Measurements from ENCODE around the gene AMPH.

The AMPH gene

GRCh38 chr7:38432080-38432479 lies 199.1 kb downstream of the AMPH start:
- no CpG with 5 or more reads among the region's 1 CpG for WGBS, 2 experiments (ENCODE audit: insufficient coverage in 2 of 2)
- no peaks in the 10 kb centered on the region for H3K4me1 ChIP-seq (ENCODE audit: control insufficient read depth, insufficient read depth, low read length, poor library complexity, severe bottlenecking)
- H3K27ac ChIP-seq (ENCODE audit: low read depth, low read length, severe bottlenecking), result no peak overlapping the region
- H3K4me3 ChIP-seq (ENCODE audit: extremely low read depth, insufficient read depth, low read length, poor library complexity, severe bottlenecking), result no peak overlapping the region
- no peaks in the 10 kb centered on the region for H3K36me3 ChIP-seq (ENCODE audit: control insufficient read depth, insufficient read depth, low read length)
- H3K9me3 ChIP-seq (ENCODE audit: control insufficient read depth, low read length), result no peaks in the 10 kb centered on the region

GRCh38 chr7:38429057-38429456 lies 202.1 kb downstream of the AMPH start:
- WGBS, 2 experiments (ENCODE audit: insufficient coverage in 2 of 2), result 92 to 96% methylated on average over 5 to 7 of the region's 7 CpGs
- Histone ChIP-seq H3K4me1 (ENCODE audit: control insufficient read depth, insufficient read depth, low read length, poor library complexity, severe bottlenecking) (no peaks in the 10 kb centered on the region), H3K4me3 (ENCODE audit: extremely low read depth, insufficient read depth, low read length, poor library complexity, severe bottlenecking) (no peak overlapping the region), H3K27ac (ENCODE audit: low read depth, low read length, severe bottlenecking) (no peak overlapping the region), H3K9me3 (ENCODE audit: control insufficient read depth, low read length) (no peaks in the 10 kb centered on the region), H3K36me3 (ENCODE audit: control insufficient read depth, insufficient read depth, low read length) (no peaks in the 10 kb centered on the region)

GRCh38 chr7:38428041-38428440 lies 203.1 kb downstream of the AMPH start:
- Histone ChIP-seq H3K9me3 (ENCODE audit: control insufficient read depth, low read length) (no peaks in the 10 kb centered on the region), H3K4me1 (ENCODE audit: control insufficient read depth, insufficient read depth, low read length, poor library complexity, severe bottlenecking) (no peaks in the 10 kb centered on the region), H3K36me3 (ENCODE audit: control insufficient read depth, insufficient read depth, low read length) (no peaks in the 10 kb centered on the region), H3K4me3 (ENCODE audit: extremely low read depth, insufficient read depth, low read length, poor library complexity, severe bottlenecking) (no peak overlapping the region), H3K27ac (ENCODE audit: low read depth, low read length, severe bottlenecking) (no peak overlapping the region)
- WGBS, 2 experiments (ENCODE audit: insufficient coverage in 2 of 2), result 86 to 92% methylated on average over 1 of the region's 1 CpG

DNA sequence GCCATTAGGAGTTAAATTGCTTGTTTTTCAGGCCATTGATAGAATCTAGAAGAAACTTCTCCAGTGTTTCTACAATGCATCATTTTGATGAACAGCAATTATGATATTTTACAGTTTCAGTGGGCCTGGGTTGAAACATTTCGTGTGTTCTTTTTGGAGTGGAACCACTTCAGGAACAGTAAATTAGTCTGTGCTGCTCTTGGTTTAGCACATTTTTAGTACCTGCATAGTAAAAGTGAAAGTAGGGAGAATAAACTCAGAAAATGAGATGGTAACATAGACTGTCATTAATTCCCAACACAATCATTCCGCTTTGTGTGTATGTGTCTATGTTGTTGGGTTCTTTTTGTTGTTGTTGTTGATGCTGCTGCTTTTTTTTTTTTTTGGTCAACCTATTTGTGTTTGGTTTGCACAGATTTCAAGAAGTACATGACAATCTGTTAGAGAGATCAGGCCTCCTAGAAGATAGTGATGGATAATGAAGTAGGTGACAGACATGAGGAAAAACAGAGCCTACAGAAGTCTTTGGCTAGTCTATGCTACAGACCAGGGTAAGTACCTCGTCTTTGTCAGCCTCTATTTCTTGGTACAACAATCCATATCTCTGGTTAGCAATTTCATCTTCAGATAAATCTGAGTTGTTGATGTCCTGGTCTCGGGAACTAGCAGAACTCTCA lies 203.8 kb downstream of the AMPH start:
- no peaks in the 10 kb centered on the region for H3K36me3 ChIP-seq (ENCODE audit: control insufficient read depth, insufficient read depth, low read length)
- no peaks in the 10 kb centered on the region for H3K9me3 ChIP-seq (ENCODE audit: control insufficient read depth, low read length)
- WGBS, 2 experiments (ENCODE audit: insufficient coverage in 2 of 2), result 80 to 86% methylated on average over 2 of the region's 4 CpGs
- no peak overlapping the region for H3K27ac ChIP-seq (ENCODE audit: low read depth, low read length, severe bottlenecking)
- H3K4me3 ChIP-seq (ENCODE audit: extremely low read depth, insufficient read depth, low read length, poor library complexity, severe bottlenecking), result no peak overlapping the region
- no peaks in the 10 kb centered on the region for H3K4me1 ChIP-seq (ENCODE audit: control insufficient read depth, insufficient read depth, low read length, poor library complexity, severe bottlenecking)

DNA sequence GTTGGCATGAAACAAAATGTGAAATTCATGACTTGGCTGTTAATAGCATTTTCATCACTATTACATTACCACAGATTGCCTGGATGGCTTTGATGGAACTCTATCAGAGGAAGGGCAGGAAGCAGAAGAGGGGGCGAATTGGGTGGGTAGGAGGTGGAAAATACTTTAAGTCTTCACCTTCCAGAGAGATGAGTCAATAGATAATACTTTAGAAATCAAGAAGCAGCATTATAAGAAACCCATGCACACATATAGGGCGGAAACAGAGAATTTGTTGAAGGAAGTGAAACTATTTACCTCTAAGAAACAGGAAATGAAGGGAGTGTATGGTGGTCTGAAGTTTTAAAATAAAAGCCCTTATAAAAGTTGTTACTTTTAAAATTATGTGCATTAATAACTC lies 205.7 kb downstream of the AMPH start:
- WGBS, 2 experiments (ENCODE audit: insufficient coverage in 2 of 2), result no CpG with 5 or more reads among the region's 2 CpGs
- H3K4me3 ChIP-seq (ENCODE audit: extremely low read depth, insufficient read depth, low read length, poor library complexity, severe bottlenecking), result no peak overlapping the region
- H3K27ac ChIP-seq (ENCODE audit: low read depth, low read length, severe bottlenecking), result no peak overlapping the region
- H3K36me3 ChIP-seq (ENCODE audit: control insufficient read depth, insufficient read depth, low read length), result no peaks in the 10 kb centered on the region
- no peaks in the 10 kb centered on the region for H3K9me3 ChIP-seq (ENCODE audit: control insufficient read depth, low read length)
- no peaks in the 10 kb centered on the region for H3K4me1 ChIP-seq (ENCODE audit: control insufficient read depth, insufficient read depth, low read length, poor library complexity, severe bottlenecking)

- no peaks in the 10 kb centered on the region for H3K36me3 ChIP-seq (ENCODE audit: control insufficient read depth, insufficient read depth, low read length)
- H3K27ac ChIP-seq (ENCODE audit: low read depth, low read length, severe bottlenecking), result no peak overlapping the region
- no peaks in the 10 kb centered on the region for H3K4me1 ChIP-seq (ENCODE audit: control insufficient read depth, insufficient read depth, low read length, poor library complexity, severe bottlenecking)
- no peaks in the 10 kb centered on the region for H3K9me3 ChIP-seq (ENCODE audit: control insufficient read depth, low read length)
- H3K4me3 ChIP-seq (ENCODE audit: extremely low read depth, insufficient read depth, low read length, poor library complexity, severe bottlenecking), result no peak overlapping the region
- WGBS, 2 experiments (ENCODE audit: insufficient coverage in 2 of 2), result 100% methylated on average over 1 of the region's 3 CpGs; no CpG with 5 or more reads in 1 of the 2 experiments
Observed at GRCh38 chr7:38424750-38425463, 206.3 kb downstream of the AMPH start.

DNA sequence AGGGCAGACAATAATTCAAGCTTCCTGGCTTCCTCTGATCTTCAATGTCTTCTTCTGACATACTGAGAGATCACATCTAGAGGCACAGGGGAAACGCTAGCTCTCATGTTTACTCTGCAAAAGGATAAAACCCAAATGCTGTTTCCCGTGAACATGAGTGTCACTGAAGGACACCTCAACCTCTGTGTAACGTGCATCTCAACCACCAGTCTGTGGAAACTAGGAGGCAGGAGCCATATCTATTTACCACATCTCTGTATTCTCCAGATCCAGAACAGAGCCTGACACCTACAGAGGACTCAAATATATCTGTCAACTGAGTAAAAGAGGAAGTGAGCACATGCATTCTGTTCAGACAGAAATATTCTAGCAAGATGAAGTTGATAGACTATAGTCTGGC lies 217.4 kb downstream of the AMPH start:
- H3K36me3 ChIP-seq (ENCODE audit: control insufficient read depth, insufficient read depth, low read length), result no peaks in the 10 kb centered on the region
- H3K4me3 ChIP-seq (ENCODE audit: extremely low read depth, insufficient read depth, low read length, poor library complexity, severe bottlenecking), result no peak overlapping the region
- 86 to 100% methylated on average over 1 to 3 of the region's 3 CpGs for WGBS, 2 experiments (ENCODE audit: insufficient coverage in 2 of 2)
- H3K4me1 ChIP-seq (ENCODE audit: control insufficient read depth, insufficient read depth, low read length, poor library complexity, severe bottlenecking), result no peaks in the 10 kb centered on the region
- no peak overlapping the region for H3K27ac ChIP-seq (ENCODE audit: low read depth, low read length, severe bottlenecking)
- no peaks in the 10 kb centered on the region for H3K9me3 ChIP-seq (ENCODE audit: control insufficient read depth, low read length)

GRCh38 chr7:38411404-38411803 lies 219.8 kb downstream of the AMPH start:
- no peaks in the 10 kb centered on the region for H3K9me3 ChIP-seq (ENCODE audit: control insufficient read depth, low read length)
- H3K4me1 ChIP-seq (ENCODE audit: control insufficient read depth, insufficient read depth, low read length, poor library complexity, severe bottlenecking), result no peaks in the 10 kb centered on the region
- no peak overlapping the region for H3K4me3 ChIP-seq (ENCODE audit: extremely low read depth, insufficient read depth, low read length, poor library complexity, severe bottlenecking)
- no peaks in the 10 kb centered on the region for H3K36me3 ChIP-seq (ENCODE audit: control insufficient read depth, insufficient read depth, low read length)
- H3K27ac ChIP-seq (ENCODE audit: low read depth, low read length, severe bottlenecking), result no peak overlapping the region
- 67 to 100% methylated on average over 1 of the region's 1 CpG for WGBS, 2 experiments (ENCODE audit: insufficient coverage in 2 of 2)

DNA sequence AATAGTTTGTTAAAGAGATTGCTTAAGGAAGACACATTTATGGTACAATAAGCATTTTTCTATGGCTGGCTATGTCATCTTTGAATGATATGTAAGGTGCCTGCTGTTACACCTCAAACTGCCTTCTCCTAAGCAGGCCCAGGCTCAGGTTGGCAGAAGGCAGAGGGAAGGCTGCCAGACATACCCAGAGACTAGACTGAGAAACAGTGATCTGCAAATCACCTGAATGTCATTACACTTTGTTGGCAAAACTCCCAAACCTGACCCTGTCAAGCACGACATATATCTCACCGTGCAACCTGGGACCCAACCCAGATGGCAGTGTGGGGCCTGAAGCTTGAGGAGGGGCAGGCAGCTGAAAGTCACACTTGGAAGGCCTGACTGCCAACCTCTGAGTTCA lies 221.1 kb downstream of the AMPH start:
- WGBS, 2 experiments (ENCODE audit: insufficient coverage in 2 of 2), result 80% methylated on average over 1 of the region's 2 CpGs; no CpG with 5 or more reads in 1 of the 2 experiments
- Histone ChIP-seq H3K9me3 (ENCODE audit: control insufficient read depth, low read length) (no peaks in the 10 kb centered on the region), H3K4me3 (ENCODE audit: extremely low read depth, insufficient read depth, low read length, poor library complexity, severe bottlenecking) (no peak overlapping the region), H3K27ac (ENCODE audit: low read depth, low read length, severe bottlenecking) (no peak overlapping the region), H3K36me3 (ENCODE audit: control insufficient read depth, insufficient read depth, low read length) (no peaks in the 10 kb centered on the region), H3K4me1 (ENCODE audit: control insufficient read depth, insufficient read depth, low read length, poor library complexity, severe bottlenecking) (no peaks in the 10 kb centered on the region)

DNA sequence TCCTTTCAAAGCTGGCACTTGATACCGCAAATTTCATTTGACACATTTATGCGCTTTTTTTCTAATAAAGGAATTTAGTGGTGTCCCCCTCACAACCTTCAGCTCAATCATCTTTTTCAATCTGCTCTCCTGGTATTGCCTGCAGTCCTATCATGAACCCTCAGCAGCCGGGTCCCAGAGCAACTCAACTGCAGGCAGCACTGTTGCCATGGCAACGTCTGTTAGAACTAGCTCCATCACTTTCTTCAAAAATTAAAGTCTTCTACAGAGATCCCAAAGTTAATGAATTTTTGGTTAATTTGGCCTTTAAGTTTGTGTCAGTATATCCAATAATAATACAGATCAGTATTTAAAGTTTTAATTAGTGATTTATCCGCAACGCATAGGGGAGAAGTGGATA lies 221.6 kb downstream of the AMPH start:
- no peaks in the 10 kb centered on the region for H3K36me3 ChIP-seq (ENCODE audit: control insufficient read depth, insufficient read depth, low read length)
- H3K4me1 ChIP-seq (ENCODE audit: control insufficient read depth, insufficient read depth, low read length, poor library complexity, severe bottlenecking), result no peaks in the 10 kb centered on the region
- no peaks in the 10 kb centered on the region for H3K9me3 ChIP-seq (ENCODE audit: control insufficient read depth, low read length)
- WGBS, 2 experiments (ENCODE audit: insufficient coverage in 2 of 2), result 96 to 97% methylated on average over 3 to 4 of the region's 6 CpGs
- H3K4me3 ChIP-seq (ENCODE audit: extremely low read depth, insufficient read depth, low read length, poor library complexity, severe bottlenecking), result no peak overlapping the region
- H3K27ac ChIP-seq (ENCODE audit: low read depth, low read length, severe bottlenecking), result no peak overlapping the region

- Histone ChIP-seq H3K4me3 (ENCODE audit: extremely low read depth, insufficient read depth, low read length, poor library complexity, severe bottlenecking) (no peak overlapping the region), H3K4me1 (ENCODE audit: control insufficient read depth, insufficient read depth, low read length, poor library complexity, severe bottlenecking) (no peaks in the 10 kb centered on the region), H3K9me3 (ENCODE audit: control insufficient read depth, low read length) (no peaks in the 10 kb centered on the region), H3K27ac (ENCODE audit: low read depth, low read length, severe bottlenecking) (no peak overlapping the region), H3K36me3 (ENCODE audit: control insufficient read depth, insufficient read depth, low read length) (no peaks in the 10 kb centered on the region)
- 16 to 50% methylated on average over 2 to 5 of the region's 9 CpGs for WGBS, 2 experiments (ENCODE audit: insufficient coverage in 2 of 2)
Observed at GRCh38 chr7:38398725-38399321, 232.3 kb downstream of the AMPH start.
